DOHH2 (cell line): Measurements from ENCODE around the gene DPP10.

Experiments
- CTCF ChIP-seq: fragments of 200-600 bp; sonication (generic); IDR thresholded peaks from one replicate; pipeline ENCODE4 v1.5.1; 2014; ENCODE audit warnings: antibody characterized with exemption, mild to moderate bottlenecking, low read depth, low read length; ENCODE audit not compliant: poor library complexity, severe bottlenecking
- EZH2phosphoT487 ChIP-seq: fragments of 200-600 bp; sonication (generic); IDR thresholded peaks from 2 replicates; pipeline ENCODE4 v1.6.1; 2017; ENCODE audit warnings: borderline replicate concordance, mild to moderate bottlenecking, antibody characterized with exemption, low read length, moderate library complexity, mixed read lengths

GRCh38 chr2:115248066-115248465 is 805.6 kb downstream of the DPP10 start:
- TF ChIP-seq CTCF (no peak), EZH2phosphoT487 (no peak)
